ENCODE results near the gene CEP112. TPM values are rescaled to one million over a fixed set of nuclear protein-coding genes. Genes with fewer than 3 reads are reported as not detected.
"Not testable (repeated sequence)": the region's sequence is repeated elsewhere in the genome, so short reads cannot be mapped to it uniquely, and the experiment has no call there.

CEP112 gene
- polyA plus RNA-seq, 1 donor, result 4.4 TPM

- no peaks in the 10 kb centered on the region for H3K9me3 ChIP-seq (ENCODE audit: control insufficient read depth, low read depth, low read length)
- WGBS (ENCODE audit: insufficient coverage, low lambda C conversion rate), result no CpG with 5 or more reads among the region's 3 CpGs
- no peaks in the 10 kb centered on the region for H3K36me3 ChIP-seq (ENCODE audit: control insufficient read depth, insufficient read depth, low read length)
Observed at GRCh38 chr17:65797809-65798208, 394.1 kb downstream of the CEP112 start.

GRCh38 chr17:65797101-65797500 lies 394.8 kb downstream of the CEP112 start:
- no peak overlapping the region for H3K4me3 ChIP-seq (ENCODE audit: low read length)
- H3K36me3 ChIP-seq (ENCODE audit: control insufficient read depth, insufficient read depth, low read length), result no peaks in the 10 kb centered on the region
- DNase-seq, result no peak
- no peak overlapping the region for H3K27ac ChIP-seq (ENCODE audit: low read length)
- H3K4me1 ChIP-seq (ENCODE audit: control insufficient read depth, insufficient read depth, low read length), result no peaks in the 10 kb centered on the region
- no peaks in the 10 kb centered on the region for H3K27me3 ChIP-seq (ENCODE audit: control insufficient read depth, insufficient read depth, low read length)
- WGBS (ENCODE audit: insufficient coverage, low lambda C conversion rate), result no CpG with 5 or more reads among the region's 1 CpG
- H3K9me3 ChIP-seq (ENCODE audit: control insufficient read depth, low read depth, low read length), result no peaks in the 10 kb centered on the region

More at GRCh38 chr17:65797809-65798208, 394.1 kb downstream of the CEP112 start:
- Histone ChIP-seq H3K4me1 (ENCODE audit: control insufficient read depth, insufficient read depth, low read length) (no peaks in the 10 kb centered on the region), H3K4me3 (ENCODE audit: low read length) (no peak overlapping the region), H3K27ac (ENCODE audit: low read length) (no peak overlapping the region), H3K27me3 (ENCODE audit: control insufficient read depth, insufficient read depth, low read length) (no peaks in the 10 kb centered on the region)
- DNase-seq, result no peak

DNA sequence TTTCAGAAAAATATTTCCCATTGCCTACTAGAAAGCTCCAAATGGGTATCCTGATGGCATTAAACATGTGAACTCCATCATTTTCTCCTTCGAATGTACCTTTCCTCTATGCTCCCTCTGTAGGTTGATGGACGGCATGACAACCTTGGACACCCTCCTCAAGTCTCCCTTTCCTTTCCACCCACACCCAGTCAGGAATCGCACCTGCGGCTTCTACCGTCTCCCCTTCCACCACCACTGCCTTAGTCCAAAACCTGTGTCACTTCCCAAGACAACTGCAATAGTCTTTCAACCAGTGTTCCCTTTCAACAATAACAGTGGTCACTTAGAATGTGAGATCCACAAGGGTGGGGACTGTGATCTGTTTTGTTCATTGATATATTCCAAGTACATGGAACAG lies 397.4 kb downstream of the CEP112 start:
- H3K9me3 ChIP-seq (ENCODE audit: control insufficient read depth, low read depth, low read length), result no peaks in the 10 kb centered on the region
- no peaks in the 10 kb centered on the region for H3K4me1 ChIP-seq (ENCODE audit: control insufficient read depth, insufficient read depth, low read length)
- no peak overlapping the region for H3K4me3 ChIP-seq (ENCODE audit: low read length)
- WGBS (ENCODE audit: insufficient coverage, low lambda C conversion rate), result 60% methylated on average over 3 of the region's 5 CpGs
- H3K27me3 ChIP-seq (ENCODE audit: control insufficient read depth, insufficient read depth, low read length), result no peaks in the 10 kb centered on the region
- no peaks in the 10 kb centered on the region for H3K36me3 ChIP-seq (ENCODE audit: control insufficient read depth, insufficient read depth, low read length)
- H3K27ac ChIP-seq (ENCODE audit: low read length), result no peak overlapping the region
- peak in 1 of 2 donors; percentile 33 for DNase-seq

- no CpG with 5 or more reads among the region's 4 CpGs for WGBS (ENCODE audit: insufficient coverage, low lambda C conversion rate)
- no peak for DNase-seq
Observed at GRCh38 chr17:65790241-65790640, 401.7 kb downstream of the CEP112 start.

GRCh38 chr17:65787503-65787902 lies 404.4 kb downstream of the CEP112 start:
- DNase-seq, result no peak
- no peaks in the 10 kb centered on the region for H3K27me3 ChIP-seq (ENCODE audit: control insufficient read depth, insufficient read depth, low read length)
- no peaks in the 10 kb centered on the region for H3K9me3 ChIP-seq (ENCODE audit: control insufficient read depth, low read depth, low read length)
- no peaks in the 10 kb centered on the region for H3K4me1 ChIP-seq (ENCODE audit: control insufficient read depth, insufficient read depth, low read length)
- H3K36me3 ChIP-seq (ENCODE audit: control insufficient read depth, insufficient read depth, low read length), result no peaks in the 10 kb centered on the region
- WGBS (ENCODE audit: insufficient coverage, low lambda C conversion rate), result 100% methylated on average over 1 of the region's 1 CpG
- no peak overlapping the region for H3K27ac ChIP-seq (ENCODE audit: low read length)
- H3K4me3 ChIP-seq (ENCODE audit: low read length), result no peak overlapping the region

More at GRCh38 chr17:65790241-65790640, 401.7 kb downstream of the CEP112 start:
- Histone ChIP-seq H3K4me3 (ENCODE audit: low read length) (no peak overlapping the region), H3K27me3 (ENCODE audit: control insufficient read depth, insufficient read depth, low read length) (no peaks in the 10 kb centered on the region), H3K9me3 (ENCODE audit: control insufficient read depth, low read depth, low read length) (no peaks in the 10 kb centered on the region), H3K27ac (ENCODE audit: low read length) (no peak overlapping the region), H3K36me3 (ENCODE audit: control insufficient read depth, insufficient read depth, low read length) (no peaks in the 10 kb centered on the region), H3K4me1 (ENCODE audit: control insufficient read depth, insufficient read depth, low read length) (no peaks in the 10 kb centered on the region)

DNA sequence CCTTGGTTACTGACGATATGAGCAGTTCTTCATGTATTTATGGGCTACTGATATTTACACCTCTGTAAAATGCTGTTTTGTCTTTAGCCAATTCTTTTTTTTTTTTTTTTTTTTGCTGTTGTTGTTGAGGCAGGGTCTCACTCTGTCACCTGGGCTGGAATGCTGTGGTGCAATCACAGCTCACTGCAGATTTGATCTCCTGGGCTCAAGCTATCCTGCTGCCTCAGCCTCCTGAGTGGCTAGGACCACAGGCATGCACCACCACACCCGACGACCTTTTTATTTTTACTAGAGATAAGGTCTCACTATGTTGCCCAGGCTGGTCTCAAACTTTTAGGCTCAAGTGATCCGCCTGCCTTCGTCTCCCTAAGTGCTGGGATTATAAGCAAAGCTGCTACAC lies 405.5 kb downstream of the CEP112 start:
- H3K9me3 ChIP-seq (ENCODE audit: control insufficient read depth, low read depth, low read length), result no peaks in the 10 kb centered on the region
- DNase-seq, result no peak
- WGBS (ENCODE audit: insufficient coverage, low lambda C conversion rate), result 89% methylated on average over 1 of the region's 5 CpGs
- no peak overlapping the region for H3K27ac ChIP-seq (ENCODE audit: low read length)
- no peak overlapping the region for H3K4me3 ChIP-seq (ENCODE audit: low read length)
- no peaks in the 10 kb centered on the region for H3K36me3 ChIP-seq (ENCODE audit: control insufficient read depth, insufficient read depth, low read length)
- H3K4me1 ChIP-seq (ENCODE audit: control insufficient read depth, insufficient read depth, low read length), result no peaks in the 10 kb centered on the region
- no peaks in the 10 kb centered on the region for H3K27me3 ChIP-seq (ENCODE audit: control insufficient read depth, insufficient read depth, low read length)

GRCh38 chr17:65785109-65785508 lies 406.8 kb downstream of the CEP112 start:
- no peak overlapping the region for H3K27ac ChIP-seq (ENCODE audit: low read length)
- peak in 1 of 2 donors; percentile 29 for DNase-seq

GRCh38 chr17:65783845-65784334 lies 408.0 kb downstream of the CEP112 start:
- Histone ChIP-seq H3K27ac (ENCODE audit: low read length) (no peak overlapping the region), H3K36me3 (ENCODE audit: control insufficient read depth, insufficient read depth, low read length) (no peaks in the 10 kb centered on the region), H3K4me1 (ENCODE audit: control insufficient read depth, insufficient read depth, low read length) (no peaks in the 10 kb centered on the region), H3K4me3 (ENCODE audit: low read length) (no peak overlapping the region), H3K9me3 (ENCODE audit: control insufficient read depth, low read depth, low read length) (no peaks in the 10 kb centered on the region), H3K27me3 (ENCODE audit: control insufficient read depth, insufficient read depth, low read length) (no peaks in the 10 kb centered on the region)
- WGBS (ENCODE audit: insufficient coverage, low lambda C conversion rate), result 43% methylated on average over 4 of the region's 4 CpGs
- peak; percentile 38 to 83 for DNase-seq

More at GRCh38 chr17:65785109-65785508, 406.8 kb downstream of the CEP112 start:
- no peaks in the 10 kb centered on the region for H3K36me3 ChIP-seq (ENCODE audit: control insufficient read depth, insufficient read depth, low read length)
- no peaks in the 10 kb centered on the region for H3K4me1 ChIP-seq (ENCODE audit: control insufficient read depth, insufficient read depth, low read length)
- 71% methylated on average over 1 of the region's 1 CpG for WGBS (ENCODE audit: insufficient coverage, low lambda C conversion rate)
- H3K9me3 ChIP-seq (ENCODE audit: control insufficient read depth, low read depth, low read length), result no peaks in the 10 kb centered on the region
- no peaks in the 10 kb centered on the region for H3K27me3 ChIP-seq (ENCODE audit: control insufficient read depth, insufficient read depth, low read length)
- H3K4me3 ChIP-seq (ENCODE audit: low read length), result no peak overlapping the region

- not testable (repeated sequence) for H3K27me3 ChIP-seq (ENCODE audit: control insufficient read depth, insufficient read depth, low read length); H3K36me3 ChIP-seq (ENCODE audit: control insufficient read depth, insufficient read depth, low read length); H3K4me1 ChIP-seq (ENCODE audit: control insufficient read depth, insufficient read depth, low read length); H3K9me3 ChIP-seq (ENCODE audit: control insufficient read depth, low read depth, low read length); DNase-seq; H3K27ac ChIP-seq (ENCODE audit: low read length); H3K4me3 ChIP-seq (ENCODE audit: low read length)
- WGBS (ENCODE audit: insufficient coverage, low lambda C conversion rate), result no CpG with 5 or more reads among the region's 1 CpG
Observed at GRCh38 chr17:65782104-65782706, 409.7 kb downstream of the CEP112 start.

DNA sequence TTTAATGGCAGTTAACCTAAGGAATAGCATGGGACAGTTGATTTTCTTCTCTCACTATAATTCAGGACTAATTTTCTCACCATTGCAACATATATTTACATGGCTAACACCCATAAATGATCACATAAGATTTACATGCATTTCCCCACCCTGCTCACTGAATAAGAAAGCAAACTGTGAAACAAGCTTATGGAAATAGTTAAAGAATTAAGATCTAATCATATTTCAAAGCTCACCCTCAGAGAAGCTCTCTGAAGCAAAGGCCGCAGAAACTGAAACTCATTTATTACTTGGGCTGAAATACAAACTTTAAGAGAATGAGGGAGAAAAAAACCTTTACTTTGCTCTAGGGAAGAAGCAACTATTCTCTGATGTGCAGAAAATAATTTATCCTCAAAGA lies 411.8 kb downstream of the CEP112 start:
- Histone ChIP-seq H3K4me3 (ENCODE audit: low read length) (no peak overlapping the region), H3K4me1 (ENCODE audit: control insufficient read depth, insufficient read depth, low read length) (no peaks in the 10 kb centered on the region), H3K9me3 (ENCODE audit: control insufficient read depth, low read depth, low read length) (no peaks in the 10 kb centered on the region), H3K27me3 (ENCODE audit: control insufficient read depth, insufficient read depth, low read length) (no peaks in the 10 kb centered on the region), H3K27ac (ENCODE audit: low read length) (peak overlapping the region; percentile 63), H3K36me3 (ENCODE audit: control insufficient read depth, insufficient read depth, low read length) (no peaks in the 10 kb centered on the region)
- WGBS (ENCODE audit: insufficient coverage, low lambda C conversion rate), result no CpG with 5 or more reads among the region's 1 CpG
- peak; percentile 36 to 79 for DNase-seq

DNA sequence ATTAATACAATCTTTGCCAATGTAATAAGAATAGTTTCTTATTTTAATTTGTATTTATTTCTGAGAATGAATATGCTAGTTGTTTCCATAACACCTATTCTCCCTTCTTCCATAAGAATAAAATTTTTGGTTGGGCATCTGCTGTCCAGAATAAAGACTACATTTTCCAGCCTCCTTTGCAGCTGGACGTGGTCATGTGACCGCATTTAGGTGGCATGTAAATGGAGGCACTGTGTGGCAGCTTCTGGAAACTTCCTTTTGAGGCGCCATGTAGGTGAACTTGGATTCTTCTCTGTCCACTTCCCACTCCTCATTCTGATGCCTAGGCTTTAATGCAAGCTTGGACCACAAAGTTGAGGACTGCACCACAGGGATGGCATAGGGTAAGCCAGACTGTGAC lies 415.0 kb downstream of the CEP112 start:
- Histone ChIP-seq H3K27ac (ENCODE audit: low read length) (no peak overlapping the region), H3K4me3 (ENCODE audit: low read length) (no peak overlapping the region), H3K4me1 (ENCODE audit: control insufficient read depth, insufficient read depth, low read length) (no peaks in the 10 kb centered on the region), H3K36me3 (ENCODE audit: control insufficient read depth, insufficient read depth, low read length) (no peaks in the 10 kb centered on the region), H3K9me3 (ENCODE audit: control insufficient read depth, low read depth, low read length) (no peaks in the 10 kb centered on the region), H3K27me3 (ENCODE audit: control insufficient read depth, insufficient read depth, low read length) (no peaks in the 10 kb centered on the region)
- WGBS (ENCODE audit: insufficient coverage, low lambda C conversion rate), result no CpG with 5 or more reads among the region's 3 CpGs
- DNase-seq, result no peak
